GM19023 (cell line): Measurements from ENCODE around the gene INPPL1.

Experiments
- ATAC-seq: cut with Tn5 transposase; IDR thresholded peaks from one replicate; pipeline ENCODE4 v1.9.1; 2021; ENCODE audit warnings: mild to moderate bottlenecking, moderate library complexity; ENCODE audit not compliant: unreplicated experiment

Gene INPPL1

DNA sequence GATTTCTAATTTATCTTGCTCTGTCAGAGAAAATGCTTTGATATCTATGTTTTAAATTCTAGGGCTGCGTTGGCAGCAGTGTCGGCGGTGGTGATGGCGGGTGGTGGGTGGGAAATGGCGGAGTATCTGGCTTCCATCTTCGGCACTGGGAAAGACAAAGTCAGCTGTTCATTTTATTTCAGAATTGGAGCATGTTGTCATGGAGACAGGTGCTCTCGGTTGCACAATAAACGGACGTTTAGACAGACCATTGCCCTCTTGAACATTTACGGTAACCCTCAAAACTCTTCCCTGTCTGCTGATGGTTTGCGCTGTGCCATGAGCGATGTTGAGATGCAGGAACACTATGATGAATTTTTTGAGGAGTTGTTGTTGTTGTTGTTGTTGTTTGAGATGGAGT lies 55.5 kb downstream of the INPPL1 start:
- ATAC-seq: no peak

DNA sequence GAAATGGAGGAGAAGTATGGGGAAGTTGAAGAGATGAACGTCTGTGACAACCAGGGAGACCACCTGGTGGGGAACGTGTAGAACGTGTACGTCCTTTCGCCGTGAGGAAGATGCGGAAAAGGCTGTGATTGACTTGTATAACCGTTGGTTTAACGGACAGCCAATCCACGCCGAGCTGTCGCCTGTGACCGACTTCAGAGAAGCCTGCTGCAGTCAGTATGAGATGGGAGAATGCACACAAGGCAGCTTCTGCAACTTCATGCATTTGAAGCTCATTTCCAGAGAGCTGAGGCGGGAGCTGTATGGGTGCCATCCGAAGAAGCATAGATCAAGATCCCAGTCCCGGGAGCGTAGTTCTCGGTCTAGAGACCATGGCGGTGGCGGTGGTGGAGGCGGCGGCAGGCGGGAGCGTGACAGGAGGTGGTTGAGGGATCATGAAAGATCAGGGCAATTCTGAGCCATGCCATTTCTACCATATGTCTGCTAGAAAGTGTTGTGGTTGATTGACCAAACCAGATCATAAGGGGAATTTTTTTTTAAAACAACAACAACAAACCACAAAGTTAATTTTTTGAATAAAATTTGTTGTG lies 56.3 kb downstream of the INPPL1 start:
- ATAC-seq: no peak

- ATAC-seq: no peak
Measured at GRCh38 chr11:72283947-72284346, 59.4 kb downstream of the INPPL1 start.

DNA sequence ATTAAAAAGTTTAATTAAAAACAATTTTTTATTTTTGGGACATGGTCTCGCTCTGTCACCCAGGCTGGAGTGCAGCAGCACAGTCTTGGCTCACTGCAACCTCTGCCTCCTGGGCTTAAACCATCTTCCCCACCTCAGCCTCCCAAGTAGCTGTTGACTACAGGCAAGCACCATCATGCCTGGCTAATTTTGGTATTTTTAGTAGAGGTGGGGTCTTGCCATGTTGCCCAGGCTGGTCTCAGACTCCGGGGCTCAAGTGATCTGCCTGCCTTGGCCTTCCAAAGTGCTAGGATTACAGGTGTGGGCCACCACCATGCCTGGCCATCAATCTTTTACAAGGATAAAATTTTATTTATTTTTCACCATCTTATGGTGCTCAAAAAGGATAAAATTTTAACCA lies 62.7 kb downstream of the INPPL1 start:
- ATAC-seq: no peak
